ENCODE results near the gene PPFIBP1.

Gene PPFIBP1

GRCh38 chr12:27650011-27650410, 126.0 kb downstream of the PPFIBP1 start:
- Histone ChIP-seq H3K9me3 (replicated peaks; ENCODE audit: insufficient read depth, low read length) (no peaks in the 10 kb centered on the region), H3K4me2 (ENCODE audit: low read depth, low read length) (no peak overlapping the region), H2AFZ (ENCODE audit: low read length) (no peak overlapping the region), H3F3A (ENCODE audit: insufficient read depth, low read length) (peaks cover 3% of the 10 kb centered on the region; the same call in 1 of the 2 replicates), H3K4me1 (ENCODE audit: low read length) (no peaks in the 10 kb centered on the region), H3K27me3 (replicated peaks; ENCODE audit: insufficient read depth, low read length) (no peaks in the 10 kb centered on the region), H3K27ac (ENCODE audit: low read length) (no peak overlapping the region), H3K4me3 (ENCODE audit: low read length) (no peak overlapping the region), H4K20me1 (ENCODE audit: insufficient read depth, low read length) (no peaks in the 10 kb centered on the region), H3K9ac (ENCODE audit: low read length) (no peak overlapping the region), H3K9me2 (replicated peaks; ENCODE audit: insufficient read depth, low read length) (no peaks in the 10 kb centered on the region), H3K36me3 (replicated peaks; ENCODE audit: insufficient read depth, low read length) (no peaks in the 10 kb centered on the region), H3K79me2 (ENCODE audit: low read length) (no peaks in the 10 kb centered on the region)
- DNase-seq, result no peak
- no peak for TF ChIP-seq CTCF (IDR thresholded peaks at IDR 0.05; ENCODE audit: low read length)

GRCh38 chr12:27651201-27651600, 127.2 kb downstream of the PPFIBP1 start:
- Histone ChIP-seq H3K36me3 (replicated peaks; ENCODE audit: insufficient read depth, low read length) (no peaks in the 10 kb centered on the region), H3K9me3 (replicated peaks; ENCODE audit: insufficient read depth, low read length) (no peaks in the 10 kb centered on the region), H3K4me2 (ENCODE audit: low read depth, low read length) (no peak overlapping the region), H3K4me3 (ENCODE audit: low read length) (no peak overlapping the region), H4K20me1 (ENCODE audit: insufficient read depth, low read length) (no peaks in the 10 kb centered on the region), H3K79me2 (ENCODE audit: low read length) (no peaks in the 10 kb centered on the region), H3F3A (ENCODE audit: insufficient read depth, low read length) (peaks cover 3% of the 10 kb centered on the region; the same call in 1 of the 2 replicates), H3K4me1 (ENCODE audit: low read length) (no peaks in the 10 kb centered on the region), H3K27ac (ENCODE audit: low read length) (no peak overlapping the region), H3K9ac (ENCODE audit: low read length) (no peak overlapping the region), H3K27me3 (replicated peaks; ENCODE audit: insufficient read depth, low read length) (no peaks in the 10 kb centered on the region), H2AFZ (ENCODE audit: low read length) (no peak overlapping the region), H3K9me2 (replicated peaks; ENCODE audit: insufficient read depth, low read length) (no peaks in the 10 kb centered on the region)
- TF ChIP-seq EZH2phosphoT487 (IDR thresholded peaks at IDR 0.05; ENCODE audit: low read length) (no peak), CTCF (IDR thresholded peaks at IDR 0.05; ENCODE audit: low read length) (no peak), EZH2 (optimal IDR thresholded peaks at IDR 0.05; ENCODE audit: low read depth, low read length) (no peak)
- DNase-seq, result no peak

- Histone ChIP-seq H2AFZ (ENCODE audit: low read length) (no peak overlapping the region), H4K20me1 (ENCODE audit: insufficient read depth, low read length) (no peaks in the 10 kb centered on the region), H3K79me2 (ENCODE audit: low read length) (no peaks in the 10 kb centered on the region), H3K4me1 (ENCODE audit: low read length) (no peaks in the 10 kb centered on the region), H3K27ac (ENCODE audit: low read length) (no peak overlapping the region), H3K36me3 (replicated peaks; ENCODE audit: insufficient read depth, low read length) (no peaks in the 10 kb centered on the region), H3K9me2 (replicated peaks; ENCODE audit: insufficient read depth, low read length) (no peaks in the 10 kb centered on the region), H3K9me3 (replicated peaks; ENCODE audit: insufficient read depth, low read length) (no peaks in the 10 kb centered on the region), H3K9ac (ENCODE audit: low read length) (no peak overlapping the region), H3K4me3 (ENCODE audit: low read length) (no peak overlapping the region), H3K27me3 (replicated peaks; ENCODE audit: insufficient read depth, low read length) (no peaks in the 10 kb centered on the region), H3K4me2 (ENCODE audit: low read depth, low read length) (no peak overlapping the region), H3F3A (ENCODE audit: insufficient read depth, low read length) (peaks cover 3% of the 10 kb centered on the region; the same call in 1 of the 2 replicates)
- no peak for TF ChIP-seq EZH2phosphoT487 (IDR thresholded peaks at IDR 0.05; ENCODE audit: low read length)
- peak; percentile 91 for TF ChIP-seq CTCF (IDR thresholded peaks at IDR 0.05; ENCODE audit: low read length)
- DNase-seq, result peak; percentile 62
These were observed 128.3 kb downstream of the PPFIBP1 start for GRCh38 chr12:27652174-27652763.

All from MM.1S (cell line).